GM18511 (cell line): ENCODE measurements around the gene GNAO1.
"Not testable (repeated sequence)": the region's sequence is repeated elsewhere in the genome, so short reads cannot be mapped to it uniquely, and the experiment has no call there.

Experiments
- ATAC-seq: cut with Tn5 transposase; IDR thresholded peaks from one replicate; pipeline ENCODE4 v1.9.1; 2021; ENCODE audit warnings: mild to moderate bottlenecking, moderate library complexity; ENCODE audit not compliant: unreplicated experiment

Gene GNAO1

GRCh38 chr16:56357241-56357764 lies 166.0 kb downstream of the GNAO1 start:
- peak; percentile 18 for ATAC-seq

- no peak for ATAC-seq
These were observed 166.6 kb downstream of the GNAO1 start for GRCh38 chr16:56357765-56358322.

GRCh38 chr16:56360117-56361008 lies 169.1 kb downstream of the GNAO1 start:
- ATAC-seq, result no peak

GRCh38 chr16:56362057-56362655 lies 170.9 kb downstream of the GNAO1 start:
- no peak for ATAC-seq

GRCh38 chr16:56362706-56363105 lies 171.4 kb downstream of the GNAO1 start:
- ATAC-seq, result no peak

GRCh38 chr16:56363181-56363716 lies 172.0 kb downstream of the GNAO1 start:
- no peak for ATAC-seq

GRCh38 chr16:56363781-56364565 lies 172.7 kb downstream of the GNAO1 start:
- ATAC-seq, result no peak

GRCh38 chr16:56364865-56365264 lies 173.6 kb downstream of the GNAO1 start:
- ATAC-seq, result no peak

GRCh38 chr16:56365552-56365951 lies 174.3 kb downstream of the GNAO1 start:
- ATAC-seq, result no peak

GRCh38 chr16:56366945-56367344 lies 175.7 kb downstream of the GNAO1 start:
- no peak for ATAC-seq

GRCh38 chr16:56367764-56368163 lies 176.5 kb downstream of the GNAO1 start:
- ATAC-seq, result no peak

GRCh38 chr16:56368545-56368944 lies 177.3 kb downstream of the GNAO1 start:
- ATAC-seq, result no peak

GRCh38 chr16:56369202-56369601 lies 177.9 kb downstream of the GNAO1 start:
- ATAC-seq, result no peak

GRCh38 chr16:56370185-56370874 lies 179.0 kb downstream of the GNAO1 start:
- ATAC-seq, result no peak

GRCh38 chr16:56370875-56371659 lies 179.8 kb downstream of the GNAO1 start:
- no peak for ATAC-seq

GRCh38 chr16:56371660-56371937 lies 180.3 kb downstream of the GNAO1 start:
- no peak for ATAC-seq

GRCh38 chr16:56372013-56372634 lies 180.8 kb downstream of the GNAO1 start:
- no peak for ATAC-seq

GRCh38 chr16:56373003-56373402 lies 181.7 kb downstream of the GNAO1 start:
- no peak for ATAC-seq

- not testable (repeated sequence) for ATAC-seq
These were observed 184.5 kb downstream of the GNAO1 start for GRCh38 chr16:56375792-56376191.
